Body of pancreas (tissue), 4 donors: Measurements from ENCODE around the gene H3-3A. TPM values are rescaled to one million over a fixed set of nuclear protein-coding genes. Genes with fewer than 3 reads are reported as not detected.

Experiments
- ATAC-seq: fragments of 150-250 bp; one replicate; pipeline ENCODE4 v1.9.1; 2016
- DNase-seq, 4 donors: peaks; one replicate each; pipeline ENCODE4 v3.0.0-alpha.2; 2019
- H3K27ac ChIP-seq, 4 donors: fragments of 200-600 bp; sonication (generic); 1 replicate in 3 of 4; 2 replicates in 1 of 4; pipeline versions ENCODE4 v1.5.1 to v1.6.1; 2016 to 2019; ENCODE audit warnings: mild to moderate bottlenecking in 1 of 4, mixed read lengths in 1 of 4, moderate library complexity in 1 of 4
- H3K27me3 ChIP-seq, 2 donors: fragments of 200-600 bp; sonication (generic); one replicate each; pipeline ENCODE4 v1.6.0; 2016; ENCODE audit warnings: mild to moderate bottlenecking in 1 of 2
- H3K36me3 ChIP-seq, 2 donors: fragments of 200-600 bp; sonication (generic); replicated peaks in 1 of 2; 2 replicates each; pipeline ENCODE4 v1.5.1; 2016; ENCODE audit warnings: low read depth in 2 of 2; ENCODE audit not compliant: insufficient read depth in 1 of 2
- H3K4me1 ChIP-seq: fragments of 200-600 bp; sonication (generic); one replicate; pipeline ENCODE4 v1.6.0; 2016
- H3K4me3 ChIP-seq, 2 donors: fragments of 200-600 bp; sonication (generic); 1 replicate in 1 of 2; 2 replicates in 1 of 2; pipeline ENCODE4 v1.5.1; 2016 to 2019
- H3K9me3 ChIP-seq, 3 donors: fragments of 200-600 bp; sonication (generic); 1 replicate in 2 of 3; 2 replicates in 1 of 3; pipeline ENCODE4 v1.5.1; 2016
- POLR2A ChIP-seq, 3 donors: fragments of 450-650 bp; IDR thresholded peaks; one replicate each; pipeline ENCODE4 v1.6.1; 2016; ENCODE audit warnings: antibody characterized with exemption in 3 of 3, mild to moderate bottlenecking in 2 of 3
- WGBS, 2 donors: methylation state at CpG; one replicate each; pipeline ENCODE4 v1.1.5; 2017; 5-methylcytosine and 5-hydroxymethylcytosine counted together
- intact Hi-C: fragments of 100-400 bp; cut with DNase I; formaldehyde crosslinking; loops from one replicate; pipeline ENCODE4 v1.15.1; 2023
- total RNA-seq, 2 donors: library from RNA; depleted of rRNA; stranded (reverse); fragments of >200 nt; gene quantifications; one replicate each; pipeline ENCODE4 v1.1.0, GENCODE V29; 2016
- TF ChIP-seq, protein P1 (sequence below), 7 experiments: fragments of 450-650 bp in 4 of 7; fragments of 200-600 bp in 3 of 7; sonication (generic) in 3 of 7; IDR thresholded peaks; one replicate each; pipeline ENCODE4 v1.5.1; 2016 to 2019; ENCODE audit warnings: antibody characterized with exemption in 7 of 7

Gene H3-3A
- 100 to 1,000 TPM; 163 to 211 TPM for total RNA-seq

DNA sequence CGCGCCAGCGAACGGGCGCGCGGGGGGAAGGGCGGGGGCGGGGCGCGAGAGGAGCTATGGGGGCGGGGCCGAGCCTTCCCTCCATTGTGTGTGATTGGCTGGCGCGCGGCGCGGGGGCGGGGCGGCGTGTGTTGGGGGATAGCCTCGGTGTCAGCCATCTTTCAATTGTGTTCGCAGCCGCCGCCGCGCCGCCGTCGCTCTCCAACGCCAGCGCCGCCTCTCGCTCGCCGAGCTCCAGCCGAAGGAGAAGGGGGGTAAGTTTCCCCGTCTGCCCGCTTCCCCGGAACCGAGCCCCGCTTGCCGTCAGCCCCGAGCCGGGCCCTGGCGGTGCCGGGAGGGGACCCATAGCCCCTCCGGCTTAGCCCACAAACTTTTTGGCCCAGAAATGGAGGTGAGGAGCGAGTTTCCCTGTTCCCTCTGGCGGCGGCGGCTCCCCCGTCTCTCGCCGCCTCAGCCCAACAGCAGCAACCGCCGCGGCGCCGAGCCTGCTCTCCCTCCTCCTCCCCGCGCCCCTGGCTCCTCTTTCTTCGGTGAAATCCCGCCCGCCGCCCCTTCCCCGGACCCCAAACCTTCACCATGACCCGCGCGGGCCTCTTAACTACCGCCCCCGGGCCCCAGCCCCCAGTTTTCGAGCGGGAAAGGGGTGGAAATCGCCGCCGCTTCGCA, at the start of gene H3-3A:
Gene H3-3A, plus strand, starts transcription at position 159 of the 666 bp plus-strand sequence. CDS start 1,636 bp downstream, outside the sequence.
- intact Hi-C loops: no loop called here
- Histone ChIP-seq H3K4me1 (peaks cover 39% of the 10 kb centered on the region), H3K27me3 (no peaks in the 10 kb centered on the region), H3K27ac (peak within 1 kb of the TSS; percentile 94 to 100 (median 98)), H3K36me3 (peaks cover 0 to 2% of the 10 kb centered on the region in 2 donors), H3K9me3 (no peaks in the 10 kb centered on the region), H3K4me3 (peak within 1 kb of the TSS; percentile 54 to 92)
- peak; percentile 99 for TF ChIP-seq POLR2A (IDR thresholded peaks at IDR 0.05)
- TF ChIP-seq, protein P1, sequence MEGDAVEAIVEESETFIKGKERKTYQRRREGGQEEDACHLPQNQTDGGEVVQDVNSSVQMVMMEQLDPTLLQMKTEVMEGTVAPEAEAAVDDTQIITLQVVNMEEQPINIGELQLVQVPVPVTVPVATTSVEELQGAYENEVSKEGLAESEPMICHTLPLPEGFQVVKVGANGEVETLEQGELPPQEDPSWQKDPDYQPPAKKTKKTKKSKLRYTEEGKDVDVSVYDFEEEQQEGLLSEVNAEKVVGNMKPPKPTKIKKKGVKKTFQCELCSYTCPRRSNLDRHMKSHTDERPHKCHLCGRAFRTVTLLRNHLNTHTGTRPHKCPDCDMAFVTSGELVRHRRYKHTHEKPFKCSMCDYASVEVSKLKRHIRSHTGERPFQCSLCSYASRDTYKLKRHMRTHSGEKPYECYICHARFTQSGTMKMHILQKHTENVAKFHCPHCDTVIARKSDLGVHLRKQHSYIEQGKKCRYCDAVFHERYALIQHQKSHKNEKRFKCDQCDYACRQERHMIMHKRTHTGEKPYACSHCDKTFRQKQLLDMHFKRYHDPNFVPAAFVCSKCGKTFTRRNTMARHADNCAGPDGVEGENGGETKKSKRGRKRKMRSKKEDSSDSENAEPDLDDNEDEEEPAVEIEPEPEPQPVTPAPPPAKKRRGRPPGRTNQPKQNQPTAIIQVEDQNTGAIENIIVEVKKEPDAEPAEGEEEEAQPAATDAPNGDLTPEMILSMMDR (IDR thresholded peaks at IDR 0.05): peak in 2 of 7 experiments; percentile 13 to 34
- ATAC-seq (peak; percentile 87), DNase-seq (peak; percentile 98 to 99 (median 99))
- 0 to 1% methylated on average over 25 to 59 of the region's 78 CpGs for WGBS, 2 donors

DNA sequence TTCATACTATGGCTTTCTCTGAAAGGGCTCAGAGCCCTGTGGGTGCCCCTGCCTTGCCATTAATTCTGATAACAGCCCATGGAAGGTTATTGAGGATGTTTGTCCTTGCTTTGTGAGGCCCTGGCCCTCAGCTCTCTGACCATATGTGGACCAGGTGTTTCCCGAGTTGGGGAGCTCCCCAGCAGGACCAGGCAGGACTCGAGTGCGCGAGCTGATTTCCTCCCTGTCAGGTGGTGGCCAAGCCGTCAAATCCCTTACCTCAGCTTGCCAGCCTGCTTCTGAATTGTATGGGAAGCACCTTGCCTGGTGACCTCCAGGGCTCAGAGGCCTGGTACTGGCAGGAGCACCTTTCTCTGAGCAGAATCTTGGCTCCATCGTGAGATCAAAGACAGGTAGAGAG, 45.4 kb upstream of the H3-3A start:
- intact Hi-C loops: no loop called here
- no peaks in the 10 kb centered on the region for H3K4me1 ChIP-seq
- ATAC-seq (no peak), DNase-seq (no peak)
- TF ChIP-seq, protein P1 (IDR thresholded peaks at IDR 0.05): no peak
- TF ChIP-seq POLR2A (IDR thresholded peaks at IDR 0.05): no peak
- 43 to 59% methylated on average over 4 to 6 of the region's 6 CpGs for WGBS, 2 donors
- no peaks in the 10 kb centered on the region for H3K36me3 ChIP-seq
- no peak overlapping the region for H3K4me3 ChIP-seq
- H3K27me3 ChIP-seq: no peaks in the 10 kb centered on the region
- H3K27ac ChIP-seq: no peak overlapping the region
- no peaks in the 10 kb centered on the region for H3K9me3 ChIP-seq

DNA sequence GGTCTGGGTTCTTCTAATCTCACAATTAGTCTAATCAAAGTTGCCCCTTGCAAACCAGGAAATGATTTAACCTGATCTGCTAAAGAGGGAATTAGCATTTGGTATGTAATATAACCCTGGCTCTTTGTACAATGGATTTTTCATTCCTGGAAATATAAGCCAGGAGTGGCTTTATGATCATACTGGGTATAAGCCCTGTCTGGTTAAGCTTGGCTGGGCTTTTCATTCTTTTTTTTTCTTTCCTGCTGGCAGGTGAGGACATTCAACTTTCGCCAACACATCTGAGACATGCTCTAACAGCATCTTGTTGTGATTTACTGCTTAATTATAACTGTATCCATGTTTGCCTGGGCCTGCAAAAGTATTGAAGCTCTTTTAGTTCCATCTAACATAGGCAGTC, 42.9 kb upstream of the H3-3A start:
- no peak for ATAC-seq
- 95 to 100% methylated on average over 1 of the region's 1 CpG for WGBS, 2 donors

DNA sequence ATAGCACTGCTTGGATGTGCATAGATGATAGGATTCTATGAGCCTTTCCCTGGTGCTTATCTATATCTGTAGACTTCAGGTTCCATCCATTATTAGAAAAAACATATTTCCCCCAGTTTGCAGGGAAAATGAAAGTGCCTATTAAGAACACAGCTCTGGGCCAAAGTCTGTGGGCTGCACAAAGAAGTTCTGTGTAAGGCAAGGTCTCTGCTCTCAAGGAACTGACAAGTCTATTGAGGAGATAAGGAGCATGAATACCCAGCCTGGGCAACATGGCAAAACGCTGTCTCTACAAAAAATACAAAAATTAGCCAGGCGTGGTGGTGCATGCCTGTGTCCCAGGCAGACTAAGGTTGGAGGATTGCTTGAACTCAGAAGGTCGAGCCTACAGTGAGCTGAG, 41.1 kb upstream of the H3-3A start:
- TF ChIP-seq, protein P1 (IDR thresholded peaks at IDR 0.05): no peak
- no peak for TF ChIP-seq POLR2A (IDR thresholded peaks at IDR 0.05)
- 42 to 52% methylated on average over 3 of the region's 3 CpGs for WGBS, 2 donors
- no peak overlapping the region for H3K27ac ChIP-seq
- no peaks in the 10 kb centered on the region for H3K9me3 ChIP-seq
- ATAC-seq (no peak), DNase-seq (no peak)
- intact Hi-C loops: no loop called here
- H3K27me3 ChIP-seq: no peaks in the 10 kb centered on the region
- no peak overlapping the region for H3K4me3 ChIP-seq
- H3K4me1 ChIP-seq: no peaks in the 10 kb centered on the region
- H3K36me3 ChIP-seq: no peaks in the 10 kb centered on the region

More for the DNA sequence above, 42.9 kb upstream of the H3-3A start:
- Histone ChIP-seq H3K27me3 (no peaks in the 10 kb centered on the region), H3K9me3 (no peaks in the 10 kb centered on the region), H3K4me3 (no peak overlapping the region), H3K27ac (no peak overlapping the region), H3K4me1 (no peaks in the 10 kb centered on the region), H3K36me3 (no peaks in the 10 kb centered on the region)
- no peak for DNase-seq
- TF ChIP-seq, protein P1 (IDR thresholded peaks at IDR 0.05): no peak
- TF ChIP-seq POLR2A (IDR thresholded peaks at IDR 0.05): no peak
- intact Hi-C loops: no loop called here

DNA sequence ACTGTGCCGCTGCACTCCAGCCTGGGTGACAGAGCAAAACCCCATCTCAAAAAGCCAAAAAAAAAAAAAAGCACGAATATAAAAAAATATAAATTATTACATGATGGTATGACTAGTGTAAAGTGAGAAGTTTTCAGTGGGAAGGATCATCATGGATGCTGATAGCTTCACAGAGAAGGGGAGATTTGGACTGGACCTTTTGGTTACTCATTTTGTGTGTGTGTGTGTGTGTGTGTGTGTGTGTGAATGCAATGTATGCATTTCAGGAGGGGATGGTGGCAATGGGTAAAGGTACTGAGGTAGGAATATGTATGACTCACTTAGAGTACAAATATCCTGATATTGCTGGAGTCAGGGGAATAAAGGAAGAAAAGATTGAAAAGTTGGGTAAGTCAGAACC, 40.7 kb upstream of the H3-3A start:
- Histone ChIP-seq H3K27me3 (no peaks in the 10 kb centered on the region), H3K27ac (no peak overlapping the region), H3K4me3 (no peak overlapping the region), H3K36me3 (no peaks in the 10 kb centered on the region), H3K9me3 (no peaks in the 10 kb centered on the region), H3K4me1 (no peaks in the 10 kb centered on the region)
- intact Hi-C loops: no loop called here
- TF ChIP-seq, protein P1 (IDR thresholded peaks at IDR 0.05): no peak
- TF ChIP-seq POLR2A (IDR thresholded peaks at IDR 0.05): no peak
- WGBS, 2 donors: 38 to 58% methylated on average over 2 of the region's 2 CpGs
- ATAC-seq (no peak), DNase-seq (no peak)
